ENCODE measurements around the gene EP400.
"Not testable (repeated sequence)": the region's sequence is repeated elsewhere in the genome, so short reads cannot be mapped to it uniquely, and the experiment has no call there.

Gene EP400

GRCh38 chr12:132066749-132067148 lies 117.0 kb downstream of the EP400 start:
- DNase-seq (ENCODE audit: low spot score) = no peak

- DNase-seq (ENCODE audit: low spot score) = no peak
Measured at GRCh38 chr12:132067182-132067581, 117.4 kb downstream of the EP400 start.

GRCh38 chr12:132068250-132068649 lies 118.5 kb downstream of the EP400 start:
- DNase-seq (ENCODE audit: low spot score) = no peak

- no peak for DNase-seq (ENCODE audit: low spot score)
Measured at GRCh38 chr12:132069336-132069985, 119.7 kb downstream of the EP400 start.

GRCh38 chr12:132070298-132070697 lies 120.6 kb downstream of the EP400 start:
- no peak for DNase-seq (ENCODE audit: low spot score)

- DNase-seq (ENCODE audit: low spot score) = no peak
Measured at GRCh38 chr12:132071040-132071810, 121.5 kb downstream of the EP400 start.

- DNase-seq (ENCODE audit: low spot score) = no peak
Measured at GRCh38 chr12:132071830-132072384, 122.2 kb downstream of the EP400 start.

GRCh38 chr12:132074216-132074615 lies 124.5 kb downstream of the EP400 start:
- no peak for DNase-seq (ENCODE audit: low spot score)

GRCh38 chr12:132075026-132075713 lies 125.4 kb downstream of the EP400 start:
- DNase-seq (ENCODE audit: low spot score) = no peak

- no peak for DNase-seq (ENCODE audit: low spot score)
Measured at GRCh38 chr12:132075714-132076553, 126.2 kb downstream of the EP400 start.

- DNase-seq (ENCODE audit: low spot score) = no peak
Measured at GRCh38 chr12:132076711-132077110, 127.0 kb downstream of the EP400 start.

GRCh38 chr12:132077322-132078100 lies 127.8 kb downstream of the EP400 start:
- DNase-seq (ENCODE audit: low spot score) = no peak

GRCh38 chr12:132078190-132078589 lies 128.4 kb downstream of the EP400 start:
- no peak for DNase-seq (ENCODE audit: low spot score)

- no peak for DNase-seq (ENCODE audit: low spot score)
Measured at GRCh38 chr12:132079200-132079599, 129.5 kb downstream of the EP400 start.

GRCh38 chr12:132079695-132080094 lies 130.0 kb downstream of the EP400 start:
- no peak for DNase-seq (ENCODE audit: low spot score)

GRCh38 chr12:132080515-132080914 lies 130.8 kb downstream of the EP400 start:
- not testable (repeated sequence) for DNase-seq (ENCODE audit: low spot score)

- no peak for DNase-seq (ENCODE audit: low spot score)
Measured at GRCh38 chr12:132081423-132081822, 131.7 kb downstream of the EP400 start.

GRCh38 chr12:132083614-132083940 lies 133.8 kb downstream of the EP400 start:
- DNase-seq (ENCODE audit: low spot score) = no peak

- DNase-seq (ENCODE audit: low spot score) = peak; percentile 94
Measured at GRCh38 chr12:132083941-132084620, 134.3 kb downstream of the EP400 start.

GRCh38 chr12:132084621-132085290 lies 135.0 kb downstream of the EP400 start:
- no peak for DNase-seq (ENCODE audit: low spot score)
